GM21737 (cell line): ENCODE results near the gene HYDIN.
"Not testable (repeated sequence)": the region's sequence is repeated elsewhere in the genome, so short reads cannot be mapped to it uniquely, and the experiment has no call there.

Experiments
- ATAC-seq: cut with Tn5 transposase; IDR thresholded peaks from one replicate; pipeline ENCODE4 v1.9.1; 2021; ENCODE audit warnings: mild to moderate bottlenecking, moderate library complexity; ENCODE audit not compliant: unreplicated experiment

The HYDIN gene

DNA sequence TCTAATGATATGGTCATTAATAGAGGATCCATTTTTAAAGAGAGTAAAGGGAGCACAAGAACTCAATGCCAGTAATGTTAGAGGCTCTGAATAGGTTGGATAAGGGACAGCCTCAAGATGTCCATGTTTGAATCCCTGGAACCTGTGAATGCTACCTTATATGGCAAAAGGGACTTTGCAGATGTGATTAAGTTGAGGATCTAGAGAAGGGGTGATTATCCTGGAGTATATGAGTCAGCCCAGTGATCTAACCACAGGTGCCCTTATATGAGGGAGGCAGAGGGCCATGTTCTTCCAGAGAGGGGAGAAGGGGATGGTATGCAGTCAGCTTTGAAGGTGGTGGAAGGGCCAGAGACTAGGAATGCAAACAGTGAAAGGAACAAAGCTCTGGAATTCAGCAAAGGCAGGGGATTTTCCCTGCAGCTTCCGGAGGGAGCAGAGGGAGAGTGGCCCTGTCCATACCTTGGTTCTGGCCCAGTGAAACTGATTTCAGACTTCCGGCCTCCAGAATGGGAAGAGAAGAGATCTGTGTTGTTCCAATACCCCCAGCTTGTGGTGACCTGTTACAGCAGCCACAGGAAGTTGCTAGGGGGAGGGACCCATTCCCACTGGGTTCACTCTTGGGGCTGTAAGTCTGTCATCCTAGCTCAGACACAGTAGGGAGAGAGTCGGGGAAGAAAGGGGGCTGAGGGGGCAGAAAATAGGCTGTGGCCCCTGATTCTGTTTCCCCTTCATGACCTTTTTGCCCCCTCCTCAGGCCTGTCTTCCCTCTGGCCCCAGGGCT is 220.9 kb downstream of the HYDIN start:
- not testable (repeated sequence) for ATAC-seq

DNA sequence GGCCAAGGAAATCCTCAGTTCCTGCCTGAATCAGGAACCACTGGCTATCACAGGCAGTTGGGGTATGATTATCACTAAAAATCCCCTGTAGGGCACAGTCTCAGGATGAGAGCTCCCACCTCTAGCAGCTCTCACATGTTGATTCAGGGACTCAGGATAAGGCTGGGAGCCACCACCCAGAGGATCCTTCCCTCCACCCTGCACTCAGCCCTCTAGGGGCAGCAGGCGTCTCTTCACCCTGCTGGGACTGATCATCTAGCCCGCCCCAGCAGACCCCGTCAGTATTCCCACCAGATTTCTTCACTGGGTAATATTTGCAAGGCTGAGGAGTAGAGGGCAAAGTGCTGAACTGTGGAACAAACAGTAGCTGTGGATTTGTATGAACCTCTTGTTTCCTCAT is 224.0 kb downstream of the HYDIN start:
- ATAC-seq: not testable (repeated sequence)

- not testable (repeated sequence) for ATAC-seq
Measured at GRCh38 chr16:70999735-71000134, 230.8 kb downstream of the HYDIN start.

- not testable (repeated sequence) for ATAC-seq
Measured at GRCh38 chr16:70995799-70996198, 234.7 kb downstream of the HYDIN start.

- ATAC-seq: not testable (repeated sequence)
Measured at GRCh38 chr16:70992511-70992910, 238.0 kb downstream of the HYDIN start.

DNA sequence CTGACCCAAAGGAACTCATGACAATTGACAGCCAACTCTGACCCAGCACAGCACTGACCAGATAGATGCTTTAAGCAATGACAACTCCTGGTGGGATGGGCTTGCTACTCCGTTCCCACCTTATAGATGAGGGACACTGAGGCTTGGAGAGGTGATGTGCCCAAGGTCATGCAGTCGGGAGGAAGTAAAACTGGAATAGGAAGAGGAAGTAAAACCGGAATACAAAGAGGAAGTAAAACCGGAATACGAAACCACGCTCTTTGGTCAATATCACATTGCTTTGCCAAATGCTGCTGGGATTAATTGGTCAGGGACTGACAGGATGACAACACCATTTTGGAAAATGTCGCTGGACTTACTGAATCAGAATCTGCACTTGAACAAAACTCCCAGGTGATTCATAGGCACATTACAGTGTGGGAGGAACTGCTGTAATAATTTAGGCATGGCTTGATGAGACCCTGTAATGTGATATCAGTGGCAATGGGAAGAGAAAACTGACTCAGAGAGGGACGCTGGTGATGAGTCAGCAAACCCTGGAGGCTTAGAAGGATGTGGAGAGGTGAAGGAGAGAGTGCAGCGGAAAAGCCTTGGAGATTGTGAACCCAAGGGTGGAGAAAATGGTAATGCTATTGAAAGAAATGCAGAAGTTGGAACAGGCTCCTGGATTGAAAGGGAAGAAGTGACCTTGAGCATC is 243.4 kb downstream of the HYDIN start:
- not testable (repeated sequence) for ATAC-seq

- ATAC-seq: not testable (repeated sequence)
Measured at GRCh38 chr16:70984675-70985074, 245.8 kb downstream of the HYDIN start.

GRCh38 chr16:70968332-70968731 is 262.2 kb downstream of the HYDIN start:
- ATAC-seq: not testable (repeated sequence)

DNA sequence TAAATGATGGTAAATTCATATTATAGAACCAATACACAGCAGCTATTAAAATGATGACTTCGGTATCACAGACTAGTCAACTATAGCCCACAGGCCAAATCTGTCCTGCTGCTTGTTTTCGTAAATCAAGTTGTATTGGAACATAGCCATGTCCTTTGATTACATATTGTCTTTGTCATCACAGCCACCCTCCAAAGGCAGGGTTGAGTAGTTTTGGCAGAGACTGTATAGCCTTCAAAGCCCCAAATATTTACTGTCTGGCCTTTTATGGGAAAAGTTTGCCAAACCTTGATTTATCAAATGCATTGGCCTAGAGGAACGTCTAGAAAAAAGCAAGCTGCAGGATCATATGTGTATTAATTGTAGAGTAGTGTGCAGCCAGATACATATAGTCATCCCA is 270.4 kb downstream of the HYDIN start:
- not testable (repeated sequence) for ATAC-seq

GRCh38 chr16:70954922-70955321 is 275.6 kb downstream of the HYDIN start:
- ATAC-seq: not testable (repeated sequence)

DNA sequence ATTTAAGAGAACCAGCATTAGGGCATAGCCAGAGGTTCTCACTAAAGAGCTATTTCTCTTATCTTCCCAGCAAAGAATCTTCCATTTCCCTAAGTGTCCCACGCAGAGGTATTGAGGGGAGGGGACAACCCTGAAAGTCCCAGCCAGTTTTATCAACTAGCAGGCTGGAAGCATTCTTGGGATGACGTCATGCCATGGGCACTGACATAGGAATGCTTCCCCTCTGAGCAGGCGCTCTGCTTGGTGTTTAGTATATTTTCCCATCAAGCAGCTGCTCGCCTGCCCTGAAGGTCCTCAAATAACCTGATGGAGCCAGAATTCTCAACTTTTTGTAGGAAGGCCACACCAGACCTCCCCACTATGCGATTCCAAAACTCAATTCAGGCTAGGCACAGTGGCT is 276.7 kb downstream of the HYDIN start:
- ATAC-seq: not testable (repeated sequence)

DNA sequence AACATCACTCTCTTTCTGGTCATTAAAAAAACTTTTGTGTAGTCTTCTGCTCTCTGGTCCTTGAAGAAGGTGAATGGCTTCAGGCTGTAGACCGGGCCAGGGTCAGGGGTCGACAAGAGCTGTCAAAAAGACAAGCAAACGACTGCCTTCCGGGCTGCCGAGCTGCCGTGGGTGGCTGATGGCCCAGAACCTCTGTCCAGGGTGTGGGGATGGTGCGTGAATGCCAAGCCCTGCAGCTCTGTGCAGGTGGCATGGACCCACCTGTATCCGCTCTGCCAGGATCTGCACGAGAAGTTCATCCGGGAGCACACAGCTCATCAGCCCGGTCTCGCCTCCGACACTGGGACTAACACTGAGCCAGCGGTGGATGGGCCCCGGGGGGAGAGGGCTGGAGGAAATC is 287.0 kb downstream of the HYDIN start:
- ATAC-seq: not testable (repeated sequence)

DNA sequence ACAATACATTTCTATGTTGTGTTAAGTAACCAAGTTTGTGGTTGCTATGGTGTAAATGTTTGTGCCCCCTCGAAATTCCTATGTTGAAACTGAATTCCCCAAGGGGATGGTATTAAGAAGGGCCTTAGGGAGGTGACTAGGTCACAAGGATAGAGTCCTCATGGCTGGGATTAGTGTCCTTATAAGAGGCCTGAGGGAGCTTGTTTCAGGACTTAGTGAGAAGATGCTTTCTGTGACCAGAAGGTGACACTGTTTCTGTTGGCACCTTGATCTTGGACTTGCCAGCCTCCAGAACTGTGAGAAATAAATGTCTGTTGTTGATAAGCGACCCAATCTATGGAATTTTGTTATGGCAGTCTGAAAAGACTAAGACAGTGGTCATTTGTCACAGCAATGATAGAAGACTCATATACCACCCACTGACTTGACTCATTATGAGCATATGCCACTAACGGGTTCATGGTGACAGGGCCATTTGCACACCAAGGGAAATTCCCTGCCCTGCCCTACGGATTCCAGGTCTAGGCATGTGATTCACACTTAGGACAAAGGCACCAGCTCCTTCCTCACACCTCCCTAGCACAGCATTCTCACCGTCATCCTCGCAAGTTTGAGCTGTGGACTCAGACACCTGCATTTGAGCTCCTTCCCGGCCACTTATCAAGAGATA is 290.7 kb downstream of the HYDIN start:
- not testable (repeated sequence) for ATAC-seq

DNA sequence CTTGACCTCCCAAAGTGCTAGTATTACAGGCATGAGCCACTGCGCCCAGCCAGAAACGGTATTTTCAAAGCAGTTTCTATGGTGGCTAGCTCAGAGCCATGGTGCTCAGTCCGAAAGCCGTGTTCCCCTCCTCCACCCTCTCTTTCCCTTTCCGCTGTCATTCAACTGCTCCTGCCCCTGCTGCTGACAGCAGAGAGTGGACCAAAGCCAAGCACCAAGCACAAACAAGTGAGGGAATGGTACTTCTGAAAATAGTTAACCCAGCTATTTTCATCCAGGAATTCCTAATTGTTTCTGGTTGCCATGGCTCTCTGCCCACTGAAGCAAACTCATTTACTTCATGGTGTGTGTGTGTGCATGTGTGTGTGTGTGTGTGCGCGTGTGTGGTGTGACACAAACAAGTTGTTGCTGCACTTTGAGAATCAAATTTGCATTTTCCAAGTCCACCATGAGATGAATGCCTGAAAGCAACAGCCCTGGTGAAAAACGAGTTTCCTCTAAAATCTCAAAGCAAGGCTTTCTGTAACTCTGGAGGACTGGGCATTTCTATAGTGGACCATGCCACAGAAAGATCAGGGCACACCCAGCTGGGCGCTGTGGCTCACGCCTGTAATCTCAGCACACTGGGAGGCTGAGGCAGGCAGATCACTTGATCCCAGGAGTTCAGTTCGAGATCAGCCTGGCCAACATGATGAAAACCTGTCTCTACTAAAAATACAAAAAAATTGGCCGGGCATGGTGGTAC is 293.6 kb downstream of the HYDIN start:
- ATAC-seq: not testable (repeated sequence)

DNA sequence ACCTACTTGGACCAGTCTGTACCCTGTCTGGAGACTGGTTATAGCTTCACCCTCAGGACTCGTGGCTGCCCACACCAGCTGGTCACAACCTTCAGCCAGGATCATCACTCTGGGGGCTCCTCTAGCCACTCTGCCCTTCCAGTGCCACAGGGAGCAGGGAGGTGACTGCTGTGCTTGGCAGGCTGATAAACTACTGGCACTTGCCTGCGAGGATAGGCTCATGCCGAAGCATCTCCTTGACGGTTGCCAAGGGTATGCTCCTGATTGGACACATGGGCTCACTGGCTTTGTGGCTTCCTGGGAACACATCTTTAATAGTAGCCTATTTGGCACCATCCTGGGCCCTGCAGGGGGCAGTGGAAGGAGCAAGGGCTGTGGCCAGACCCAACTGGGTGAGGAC is 295.2 kb downstream of the HYDIN start:
- not testable (repeated sequence) for ATAC-seq

- not testable (repeated sequence) for ATAC-seq
Measured at GRCh38 chr16:70933746-70934145, 296.8 kb downstream of the HYDIN start.

- ATAC-seq: not testable (repeated sequence)
Measured at GRCh38 chr16:70930757-70931156, 299.8 kb downstream of the HYDIN start.

DNA sequence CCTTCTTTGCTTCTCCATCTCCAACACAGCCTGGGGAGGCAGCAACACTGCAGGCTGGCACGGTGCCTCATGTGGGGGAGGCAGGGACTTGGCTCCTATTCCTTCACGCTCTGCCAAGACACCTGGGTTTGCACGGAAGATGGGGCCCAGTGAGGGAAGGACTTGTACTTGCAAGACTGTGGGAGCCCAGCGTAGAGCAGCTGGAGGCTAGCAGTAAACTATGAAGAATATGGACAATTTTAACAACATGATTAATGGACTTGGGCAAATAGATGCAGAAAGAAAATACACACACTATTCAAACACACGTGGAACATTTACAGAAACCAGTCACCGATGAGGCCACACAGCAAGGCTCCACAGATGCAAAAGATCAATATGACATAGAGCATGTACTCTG is 308.4 kb downstream of the HYDIN start:
- not testable (repeated sequence) for ATAC-seq

GRCh38 chr16:70920661-70921060 is 309.9 kb downstream of the HYDIN start:
- not testable (repeated sequence) for ATAC-seq

GRCh38 chr16:70888208-70888607 is 342.3 kb downstream of the HYDIN start:
- ATAC-seq: not testable (repeated sequence)

DNA sequence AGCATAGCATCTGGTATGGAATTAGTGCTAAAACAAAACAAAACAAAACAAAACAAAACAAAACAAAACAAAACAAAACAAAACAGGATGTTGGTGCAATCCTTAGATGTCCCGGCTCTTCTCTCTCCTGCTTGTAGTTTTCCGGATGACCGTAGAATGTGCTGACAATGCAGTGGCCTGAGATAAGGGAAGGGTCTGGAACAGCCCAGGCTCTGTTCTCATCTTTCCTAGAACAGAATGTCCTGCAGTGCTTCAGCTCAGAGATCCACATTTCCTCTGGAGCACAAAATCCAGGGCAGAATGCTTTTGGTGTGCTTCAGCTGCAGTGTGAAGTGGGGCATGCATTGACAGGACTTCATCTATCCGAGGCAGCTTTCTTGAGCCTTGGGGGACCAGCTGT is 345.9 kb downstream of the HYDIN start:
- ATAC-seq: not testable (repeated sequence)
